DMS153 treated with DMSO at 0.1 percent for 48 hours (cell line): ENCODE data around the gene KRT16.
A peak's percentile ranks its signal among the peaks of the same experiment; 100 is the strongest.
"Not testable (repeated sequence)": the region's sequence is repeated elsewhere in the genome, so short reads cannot be mapped to it uniquely, and the experiment has no call there.

Experiments used
- DNase-seq: peaks from one replicate; lab custom pipeline; 2025; ENCODE audit not compliant: unreplicated experiment; lab: John Stamatoyannopoulos, UW

The KRT16 gene

GRCh38 chr17:41612376-41613160 is at the start of gene KRT16:
KRT16 (minus strand) TSS chr17:41612767; CDS start chr17:41612688, 79 bp downstream.
- not testable (repeated sequence) for DNase-seq

DNA sequence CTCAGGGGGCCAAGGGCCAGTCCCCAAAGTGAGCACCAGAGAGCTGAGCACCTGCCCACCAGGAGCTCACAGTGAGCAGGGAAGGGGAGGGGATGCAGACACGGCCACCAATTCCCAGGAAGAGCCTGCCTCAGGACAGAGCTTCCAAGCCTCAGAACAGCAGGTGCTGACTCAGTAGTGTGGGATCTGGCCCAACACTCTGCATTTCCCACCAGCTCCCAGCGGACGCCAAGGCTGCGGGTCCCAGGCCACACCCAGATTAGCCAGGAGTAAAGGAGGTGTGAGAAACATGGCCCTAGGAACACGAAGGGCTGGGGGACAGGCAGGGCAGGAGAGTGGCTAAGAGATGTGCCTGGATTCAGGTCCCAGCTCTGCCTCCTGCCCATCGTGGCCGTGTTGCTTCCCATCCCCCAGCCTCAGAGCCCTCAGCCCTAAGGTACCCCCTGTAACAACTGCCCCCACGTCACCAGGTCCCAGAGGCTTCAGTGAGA is 47.7 kb upstream of the KRT16 start:
- no peak for DNase-seq

GRCh38 chr17:41659427-41660212 is 47.1 kb upstream of the KRT16 start:
- DNase-seq = no peak

DNA sequence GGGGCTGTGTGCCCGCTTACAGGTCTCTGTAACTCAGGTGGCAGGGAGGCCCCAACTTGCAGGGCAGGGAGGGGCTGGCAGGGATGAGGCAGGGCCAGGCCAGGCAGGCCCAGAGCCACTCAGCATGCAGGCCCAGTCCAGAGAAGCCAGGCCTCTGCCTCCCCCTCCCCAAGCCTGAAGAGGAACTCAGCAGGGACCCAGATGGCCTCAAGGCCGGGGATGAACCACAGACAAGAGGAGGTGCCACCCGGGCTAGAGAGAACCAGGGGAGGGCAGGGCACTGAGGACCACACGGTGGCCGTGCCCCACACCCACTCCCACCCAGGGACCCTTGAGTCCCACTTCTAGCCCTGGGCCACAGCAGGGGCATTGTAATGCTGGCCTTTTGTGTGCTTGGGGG is 46.3 kb upstream of the KRT16 start:
- DNase-seq = no peak

DNA sequence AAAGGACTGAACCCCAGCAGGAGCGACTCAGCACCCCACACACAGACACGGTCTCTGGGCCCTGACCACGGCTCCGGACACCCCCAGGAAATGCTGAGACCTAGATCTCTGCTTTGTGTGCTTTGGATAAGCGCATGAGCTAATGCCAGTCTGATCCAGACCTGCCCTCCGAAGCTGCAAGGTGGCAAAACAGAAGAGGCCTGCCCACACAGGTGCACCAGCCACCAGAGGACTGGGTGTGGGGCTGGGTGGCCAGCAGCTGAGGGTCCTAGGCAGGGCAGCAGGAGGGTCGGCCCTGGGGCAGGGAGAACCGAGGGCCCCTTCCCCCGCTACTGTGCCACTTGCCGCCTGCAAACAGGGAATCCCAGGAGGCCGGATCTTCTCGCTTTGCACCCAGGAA is 45.4 kb upstream of the KRT16 start:
- no peak for DNase-seq

DNA sequence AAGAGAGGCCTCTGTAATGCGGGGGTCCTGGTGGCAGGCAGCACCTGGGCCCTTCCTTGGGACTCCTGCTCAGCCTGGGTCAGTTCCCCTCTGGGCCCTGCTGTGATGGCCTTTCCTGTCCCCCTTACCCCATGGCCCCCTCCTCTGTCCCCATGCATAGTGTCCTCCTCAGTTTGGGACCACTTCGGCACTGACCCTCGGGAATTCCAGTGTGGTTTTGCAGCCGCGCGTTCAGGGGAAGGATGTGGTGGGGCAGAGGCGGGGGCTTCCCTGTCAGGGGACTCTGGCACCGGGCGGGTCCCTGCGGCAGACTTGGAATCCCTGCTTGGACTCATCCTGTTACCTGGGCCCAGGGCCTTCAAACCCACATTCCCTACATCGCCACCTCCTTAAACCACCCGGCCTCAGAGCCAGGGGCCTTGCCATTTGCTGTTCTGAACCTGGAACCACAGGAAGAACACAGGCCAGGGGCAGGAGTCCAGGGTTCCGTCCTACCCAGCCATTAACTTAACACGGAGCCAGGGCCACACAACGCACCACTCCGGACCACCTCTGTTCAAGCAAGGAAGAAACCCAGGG is 44.7 kb upstream of the KRT16 start:
- DNase-seq = no peak

- DNase-seq = no peak
These were observed 43.9 kb upstream of the KRT16 start for GRCh38 chr17:41656249-41657023.

DNA sequence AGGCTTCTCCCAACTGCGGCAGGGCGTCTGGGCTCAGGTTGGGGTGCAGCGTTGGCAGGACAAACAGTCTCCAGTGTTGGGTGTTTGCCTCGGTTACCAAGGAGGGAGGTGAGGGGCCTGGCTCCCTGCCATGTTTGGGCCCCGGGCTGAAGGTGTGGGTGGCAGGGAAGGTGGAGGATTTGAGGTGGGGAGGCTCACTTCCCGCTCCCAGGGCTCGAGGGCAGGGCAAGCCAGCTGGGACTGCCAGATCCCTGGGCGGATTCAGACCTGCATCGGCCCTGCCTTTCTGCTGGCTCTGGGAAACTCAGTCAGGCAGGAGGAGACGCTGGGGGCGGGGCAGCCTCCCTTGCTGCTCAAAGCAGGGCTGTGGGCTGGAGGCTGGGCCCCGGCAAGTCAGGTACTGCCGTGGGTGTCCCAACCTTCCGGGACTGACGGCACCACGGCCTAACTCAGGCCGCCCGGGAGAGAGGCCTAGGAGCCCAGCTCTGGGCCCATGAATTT is 43.1 kb upstream of the KRT16 start:
- peak; percentile 59 for DNase-seq

- no peak for DNase-seq
These were observed 42.4 kb upstream of the KRT16 start for GRCh38 chr17:41654678-41655607.

DNA sequence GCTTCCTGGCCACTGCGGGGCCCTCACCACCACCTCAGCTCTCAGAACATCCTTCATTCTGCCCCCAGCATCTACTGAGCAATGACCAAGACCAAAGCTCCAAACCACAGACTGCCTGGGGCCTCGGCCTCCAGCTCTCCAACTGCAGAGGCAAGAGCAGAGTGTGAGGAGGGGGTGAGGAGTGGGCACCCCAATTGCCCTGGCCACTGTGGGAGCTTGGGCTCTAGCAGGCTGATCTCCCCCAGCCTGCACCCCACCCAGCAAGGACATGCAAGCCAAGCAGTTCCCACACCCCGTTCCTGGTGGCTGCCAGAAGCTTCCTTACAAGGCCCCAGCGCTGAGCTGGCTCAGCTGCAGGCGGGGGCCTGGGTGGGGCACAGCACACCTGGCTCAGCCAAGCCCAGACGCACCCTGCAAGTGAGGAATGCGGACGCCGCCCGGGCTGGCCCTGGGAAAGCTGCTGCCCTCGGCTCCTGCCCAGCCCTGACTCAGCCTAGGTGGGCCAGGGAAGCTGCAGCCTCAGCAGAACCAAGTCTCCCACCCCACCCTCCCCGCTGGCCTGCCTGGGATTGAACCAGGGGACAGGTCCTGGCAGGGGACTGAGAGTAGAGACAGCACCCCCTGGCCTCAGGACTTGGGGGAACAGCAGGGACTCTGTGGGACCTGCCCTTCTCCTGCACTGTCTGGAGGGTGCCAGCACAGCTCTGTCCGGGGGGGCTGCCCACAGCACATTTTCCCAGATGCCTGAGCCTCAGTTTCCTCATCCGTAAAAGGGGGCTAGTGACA is 41.5 kb upstream of the KRT16 start:
- no peak for DNase-seq

GRCh38 chr17:41653421-41653820 is 40.9 kb upstream of the KRT16 start:
- no peak for DNase-seq

GRCh38 chr17:41652461-41652970 is 39.9 kb upstream of the KRT16 start:
- DNase-seq = no peak

GRCh38 chr17:41651625-41652460 is 39.3 kb upstream of the KRT16 start:
- no peak for DNase-seq

- no peak for DNase-seq
These were observed 38.4 kb upstream of the KRT16 start for GRCh38 chr17:41650794-41651624.

DNA sequence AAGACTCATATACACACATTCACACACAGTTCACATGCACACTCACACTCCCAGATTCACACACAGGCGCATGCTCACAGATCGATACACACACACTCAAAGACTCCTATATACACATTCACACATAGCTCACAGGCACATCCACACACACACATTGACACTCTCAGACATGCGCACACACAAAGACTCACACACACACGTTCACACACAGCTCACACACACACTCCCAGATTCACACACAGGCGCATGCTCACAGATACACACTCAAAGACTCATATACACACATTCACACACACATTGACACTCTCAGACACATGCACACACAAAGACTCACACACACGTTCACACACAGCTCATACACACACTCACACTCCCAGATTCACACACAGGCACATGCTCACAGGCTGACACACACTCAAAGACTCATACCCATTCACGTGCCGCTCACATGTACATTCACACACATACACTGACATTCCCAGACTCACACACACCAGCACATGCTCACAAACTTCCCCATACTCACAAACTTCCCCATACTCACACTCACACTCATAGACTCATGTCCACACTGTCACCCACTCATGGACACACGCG is 37.5 kb upstream of the KRT16 start:
- no peak for DNase-seq

GRCh38 chr17:41648411-41649195 is 36.0 kb upstream of the KRT16 start:
- DNase-seq = peak; percentile 58
